Keratinocyte (primary cell): ENCODE data around the gene PTCHD1.

Experiments used
- CTCF ChIP-seq, 3 experiments: IDR thresholded peaks in 1 of 3; conservative IDR thresholded peaks in 1 of 3; optimal IDR thresholded peaks in 1 of 3; 2 replicates in 2 of 3; 3 replicates in 1 of 3; pipeline versions ENCODE3 to v1.5.1; 2011; ENCODE audit warnings: low read length in 3 of 3, mild to moderate bottlenecking in 3 of 3, moderate library complexity in 2 of 3, control low read depth in 1 of 3, inconsistent platforms in 1 of 3; ENCODE audit not compliant: insufficient read depth in 2 of 3; ENCODE audit errors: extremely low read depth in 1 of 3
- EZH2 ChIP-seq: IDR thresholded peaks from one replicate; pipeline ENCODE4 v1.6.1; 2012; ENCODE audit warnings: inconsistent platforms, mild to moderate bottlenecking, low read length, moderate library complexity

- TF ChIP-seq EZH2 (no peak), CTCF (optimal IDR thresholded peaks at IDR 0.05 in 1 of 3, IDR thresholded peaks at IDR 0.05 in 1 of 3, conservative IDR thresholded peaks at IDR 0.05 in 1 of 3; ENCODE audit: extremely low read depth in 1 of 3, insufficient read depth in 2 of 3, low read length in 3 of 3) (no peak)
These were observed 42.2 kb upstream of the PTCHD1 start for GRCh38 chrX:23292354-23292987.
